Transverse colon (tissue), 4 donors: ENCODE data around the gene THSD4. TPM values are rescaled to one million over a fixed set of nuclear protein-coding genes. Genes with fewer than 3 reads are reported as not detected.
A peak's percentile ranks its signal among the peaks of the same experiment; 100 is the strongest.

Experiments
- DNase-seq: peaks from one replicate; pipeline ENCODE4 v3.0.0-alpha.2; 2019
- H3K27ac ChIP-seq, 4 donors: fragments of 200-600 bp; sonication (generic); 2 replicates each; pipeline ENCODE4 v1.5.1; 2016 to 2018; ENCODE audit warnings: inconsistent platforms in 4 of 4
- H3K27me3 ChIP-seq: fragments of 200-600 bp; sonication (generic); 2 replicates; pipeline ENCODE4 v1.5.1; 2017; ENCODE audit warnings: inconsistent platforms
- H3K36me3 ChIP-seq, 4 donors: fragments of 200-600 bp; sonication (generic); 2 replicates each; pipeline ENCODE4 v1.5.1; 2017 to 2019; ENCODE audit warnings: inconsistent platforms in 4 of 4
- H3K4me1 ChIP-seq, 4 donors: fragments of 200-600 bp; sonication (generic); 2 replicates each; pipeline ENCODE4 v1.5.1; 2017 to 2020; ENCODE audit warnings: inconsistent platforms in 4 of 4
- H3K4me3 ChIP-seq, 4 donors: fragments of 200-600 bp; sonication (generic); 1 replicate in 1 of 4; 2 replicates in 3 of 4; pipeline versions ENCODE4 v1.5.1 to v1.6.1; 2017 to 2019; ENCODE audit warnings: inconsistent platforms in 4 of 4
- H3K9me3 ChIP-seq, 2 donors: fragments of 200-600 bp; sonication (generic); 2 replicates each; pipeline ENCODE4 v1.5.1; 2017 to 2019; ENCODE audit warnings: inconsistent platforms in 2 of 2
- CTCF ChIP-seq, 5 experiments: fragments of 200-600 bp in 3 of 5; fragments of 450-650 bp in 2 of 5; sonication (generic) in 3 of 5; IDR thresholded peaks; 1 replicate in 2 of 5; 2 replicates in 3 of 5; pipeline ENCODE4 v1.5.1; 2016 to 2017; ENCODE audit warnings: antibody characterized with exemption in 5 of 5, inconsistent platforms in 3 of 5, mild to moderate bottlenecking in 2 of 5, moderate library complexity in 1 of 5
- EP300 ChIP-seq: sonication (generic); formaldehyde crosslinking; IDR thresholded peaks from one replicate; pipeline ENCODE4 v1.6.1; 2017; ENCODE audit warnings: antibody characterized with exemption, low read depth
- POLR2A ChIP-seq: fragments of 450-650 bp; IDR thresholded peaks from one replicate; pipeline ENCODE4 v1.6.1; 2016; ENCODE audit warnings: antibody characterized with exemption, mild to moderate bottlenecking, moderate library complexity
- POLR2AphosphoS5 ChIP-seq, 3 donors: sonication (generic); formaldehyde crosslinking; IDR thresholded peaks; one replicate each; pipeline ENCODE4 v1.6.1; 2016; ENCODE audit warnings: antibody characterized with exemption in 3 of 3
- WGBS, 2 donors: methylation state at CpG; one replicate each; pipeline ENCODE4 v1.1.5; 2018; ENCODE audit warnings: low coverage in 1 of 2; 5-methylcytosine and 5-hydroxymethylcytosine counted together
- in situ Hi-C, 4 donors: fragments of 200-750 bp; cut with MboI; loops; one replicate each; pipeline versions ENCODE4 v1.15.0 to v1.15.1; 2017; ENCODE audit warnings: low sequenced_read_pairs in 3 of 4, low pct_ligation_motif_present in 1 of 4, low pct_unique_long_range_greater_than_20kb in 1 of 4
- intact Hi-C: fragments of 100-400 bp; cut with DNase I; formaldehyde crosslinking; loops from one replicate; pipeline ENCODE4 v1.15.1; 2023; ENCODE audit warnings: low total_unique reads
- total RNA-seq, 4 donors: library from RNA; depleted of rRNA; stranded (reverse); fragments of >200 nt; gene quantifications; one replicate each; pipeline ENCODE4 v1.1.0, GENCODE V29; 2016

Gene THSD4
- total RNA-seq, 4 donors from 2014 or later = 13.3 to 57.2 (median 47.4) TPM

GRCh38 chr15:71443538-71443937, 328.3 kb downstream of the THSD4 start:
- in situ Hi-C loops (loop anchor here (5.0 to 25.0 kb wide), 6 partner anchors 59 to 431 kb away; partner anchors contain the start of gene THSD4 (in 2 of the 4)), intact Hi-C loops (loop anchor here (10.0 kb wide), 1 partner anchor 291 kb away; no protein-coding TSS in a partner anchor)
- DNase-seq = peak; percentile 62
- H3K4me1 ChIP-seq = peaks cover 0 to 29% (median 4%) of the 10 kb centered on the region in 4 donors
- WGBS, 2 donors = 10 to 16% methylated on average over 2 to 4 of the region's 4 CpGs
- TF ChIP-seq POLR2A (no peak), CTCF (IDR thresholded peaks at IDR 0.05) (peak; percentile 79 to 91 (median 86)), POLR2AphosphoS5 (IDR thresholded peaks at IDR 0.05) (no peak)
- no peak overlapping the region for H3K4me3 ChIP-seq
- no peaks in the 10 kb centered on the region for H3K9me3 ChIP-seq
- no peaks in the 10 kb centered on the region for H3K36me3 ChIP-seq
- H3K27me3 ChIP-seq = no peaks in the 10 kb centered on the region
- H3K27ac ChIP-seq = no peak overlapping the region

- intact Hi-C loops = loop anchor here (10.0 kb wide), 1 partner anchor 291 kb away; no protein-coding TSS in a partner anchor
- 68 to 81% methylated on average over 5 to 7 of the region's 7 CpGs for WGBS, 2 donors
- in situ Hi-C loops = loop anchor here (5.0 to 25.0 kb wide), 6 partner anchors 59 to 432 kb away; partner anchors contain the start of gene THSD4 (in 2 of the 4)
- Histone ChIP-seq H3K4me1 (peaks cover 0 to 35% (median 4%) of the 10 kb centered on the region in 4 donors), H3K9me3 (no peaks in the 10 kb centered on the region), H3K36me3 (no peaks in the 10 kb centered on the region), H3K27me3 (no peaks in the 10 kb centered on the region), H3K4me3 (no peak overlapping the region), H3K27ac (no peak overlapping the region)
- TF ChIP-seq EP300 (no peak), CTCF (IDR thresholded peaks at IDR 0.05) (no peak), POLR2A (no peak), POLR2AphosphoS5 (IDR thresholded peaks at IDR 0.05) (no peak)
- no peak for DNase-seq
Measured at GRCh38 chr15:71444032-71444810, 328.9 kb downstream of the THSD4 start.

DNA sequence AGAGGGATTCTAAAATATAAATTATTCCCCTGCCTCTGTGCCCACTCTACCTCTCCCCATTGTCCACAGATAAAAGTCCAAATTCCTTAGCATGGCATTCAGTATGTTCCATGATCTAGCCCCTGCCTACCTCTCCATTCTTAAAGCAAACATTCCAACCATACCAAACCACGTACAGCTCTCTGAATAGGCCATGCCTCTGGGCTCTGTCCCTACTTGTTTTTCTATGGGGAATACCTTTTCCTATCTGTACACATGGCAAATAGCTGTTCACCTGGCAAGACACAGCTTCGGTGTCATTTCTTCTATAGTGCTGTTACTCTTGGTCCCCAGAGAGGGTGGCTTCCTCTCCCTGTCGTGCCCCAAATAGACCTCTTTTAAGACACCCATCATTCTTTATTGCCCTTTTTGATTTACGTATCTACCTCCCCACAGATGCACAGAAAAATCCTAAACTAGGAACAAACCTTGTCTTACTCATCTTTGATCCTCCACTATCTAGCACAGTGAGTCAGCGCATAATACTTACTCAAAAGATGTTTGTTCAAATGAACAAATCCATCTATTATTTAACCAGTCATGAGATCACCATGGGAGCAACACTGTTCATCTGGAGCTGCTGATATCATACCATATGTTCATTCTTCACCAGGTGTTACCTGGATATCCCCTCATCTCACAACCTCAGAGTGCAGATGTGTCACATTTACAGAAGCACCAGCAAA, 329.8 kb downstream of the THSD4 start:
- intact Hi-C loops (loop anchor here (5.0 to 10.0 kb wide), 2 partner anchors 290 to 433 kb away; no protein-coding TSS in a partner anchor), in situ Hi-C loops (loop anchor here (5.0 to 25.0 kb wide), 6 partner anchors 60 to 433 kb away; partner anchors contain the start of gene THSD4 (in 2 of the 4))
- no peak for DNase-seq
- no peak overlapping the region for H3K27ac ChIP-seq
- 88 to 95% methylated on average over 4 to 5 of the region's 5 CpGs for WGBS, 2 donors
- H3K36me3 ChIP-seq = no peaks in the 10 kb centered on the region
- TF ChIP-seq EP300 (no peak), POLR2AphosphoS5 (IDR thresholded peaks at IDR 0.05) (no peak), POLR2A (no peak), CTCF (IDR thresholded peaks at IDR 0.05) (no peak)
- H3K9me3 ChIP-seq = no peaks in the 10 kb centered on the region
- H3K4me1 ChIP-seq = peaks cover 0 to 36% (median 4%) of the 10 kb centered on the region in 4 donors
- H3K27me3 ChIP-seq = no peaks in the 10 kb centered on the region
- no peak overlapping the region for H3K4me3 ChIP-seq
